Measurements from ENCODE around the gene EFHD1.
A peak's percentile ranks its signal among the peaks of the same experiment; 100 is the strongest.
"Not testable (repeated sequence)": the region's sequence is repeated elsewhere in the genome, so short reads cannot be mapped to it uniquely, and the experiment has no call there.

The EFHD1 gene

DNA sequence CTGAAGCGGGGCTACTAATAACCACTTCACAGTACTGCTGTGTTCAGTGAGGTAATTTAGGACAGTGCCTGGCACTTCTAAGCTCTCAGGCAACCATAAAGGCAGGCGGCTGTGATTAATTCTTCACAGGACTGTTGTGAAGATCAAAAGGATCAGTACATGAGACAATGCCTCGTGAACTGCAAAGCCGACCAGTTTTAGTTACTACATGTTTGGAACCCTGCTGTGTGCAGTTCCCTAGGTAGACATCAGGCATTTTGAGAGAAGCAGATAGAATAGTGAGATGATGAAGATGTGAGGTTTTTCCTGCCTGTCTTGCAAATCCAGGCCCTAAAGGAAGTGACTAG is 19.1 kb downstream of the EFHD1 start:
- no peak for DNase-seq (ENCODE audit: low read depth)

DNA sequence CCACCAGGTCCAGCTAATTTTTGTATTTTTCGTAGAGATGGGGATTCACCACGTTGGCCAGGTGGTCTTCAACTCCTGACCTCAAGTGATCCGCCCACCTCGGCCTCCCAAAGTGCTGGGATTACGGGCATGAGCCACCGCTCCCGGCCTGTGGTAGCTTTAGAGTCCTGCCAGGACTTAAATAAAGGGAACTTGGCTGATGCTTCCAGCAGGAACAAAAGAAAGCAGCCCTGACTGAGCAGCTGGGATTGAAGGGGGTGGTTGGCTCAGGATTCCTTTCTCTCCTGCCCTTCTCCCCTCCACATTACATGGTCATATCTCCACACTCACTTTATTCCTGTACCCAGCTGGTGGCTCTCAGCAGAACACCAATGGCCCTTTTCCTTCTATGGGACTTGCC is 20.0 kb downstream of the EFHD1 start:
- DNase-seq (ENCODE audit: low read depth), result no peak

DNA sequence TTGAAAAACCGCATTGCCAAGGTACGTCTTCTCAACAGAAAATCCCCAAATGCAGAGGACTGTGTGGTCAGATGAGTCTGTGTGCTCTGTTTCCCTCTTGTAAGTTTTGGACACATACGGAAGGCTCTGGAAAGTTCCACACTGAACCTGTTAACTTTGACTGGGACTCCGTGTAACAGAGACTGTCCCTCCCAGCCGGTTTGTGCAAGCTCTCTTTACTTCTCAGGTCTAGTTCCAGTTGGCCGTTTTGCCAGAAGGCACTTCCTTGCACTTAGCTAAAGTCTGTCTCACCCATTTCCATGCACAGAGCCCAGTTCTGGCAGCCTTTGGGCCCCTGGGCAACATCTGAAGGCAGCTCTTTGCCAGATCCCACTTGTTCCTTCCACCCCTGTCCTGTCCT is 22.0 kb downstream of the EFHD1 start:
- no peak for DNase-seq (ENCODE audit: low read depth)

DNA sequence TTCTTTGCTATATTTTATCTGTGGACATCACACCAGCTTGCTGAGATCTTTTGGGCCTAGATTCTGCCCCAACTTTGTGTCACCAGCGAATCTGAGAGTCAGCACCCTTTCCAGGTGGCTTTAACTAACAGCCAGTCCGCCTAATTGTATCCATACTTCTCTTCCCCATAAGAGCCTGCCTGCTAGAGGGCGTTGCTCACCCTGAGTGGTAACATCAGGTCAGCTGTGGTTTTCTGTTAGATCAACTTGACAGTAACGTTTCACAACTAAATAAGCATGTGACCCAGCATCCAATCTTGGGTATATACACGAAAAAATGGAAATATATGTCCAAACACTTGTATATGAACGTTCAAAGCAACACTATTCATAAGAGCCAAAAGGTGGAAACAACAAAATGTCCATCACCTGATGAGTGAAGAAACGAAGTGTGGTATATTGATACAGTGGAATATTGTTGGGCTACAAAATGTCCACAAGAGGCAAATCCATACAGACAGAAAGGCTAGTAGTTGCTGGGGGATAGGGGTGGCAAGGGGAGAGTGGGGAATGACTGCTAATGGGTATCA is 24.9 kb downstream of the EFHD1 start:
- peak; percentile 7 for DNase-seq (ENCODE audit: low read depth)

DNA sequence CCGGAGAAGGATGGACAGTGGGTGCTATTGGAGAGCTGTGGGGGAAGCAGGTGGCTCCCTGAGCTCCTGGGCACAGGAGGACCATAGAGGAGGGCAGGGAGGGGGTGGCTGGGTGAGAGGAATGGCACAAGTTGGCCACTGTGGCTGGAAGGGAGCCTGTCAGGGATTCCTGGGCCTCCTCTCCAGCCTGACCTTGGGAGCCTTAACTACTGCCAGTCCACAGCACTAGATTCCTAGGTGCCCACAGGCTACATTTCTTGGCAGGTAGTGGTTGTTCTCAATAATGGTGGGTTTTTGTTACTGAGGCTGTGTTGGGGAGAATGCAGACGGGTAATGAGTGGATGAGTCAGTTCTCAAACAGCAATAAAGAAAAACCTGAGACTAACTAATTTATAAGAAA is 26.0 kb downstream of the EFHD1 start:
- no peak for DNase-seq (ENCODE audit: low read depth)

GRCh38 chr2:232662486-232663260 is 29.3 kb downstream of the EFHD1 start:
- DNase-seq (ENCODE audit: low read depth), result no peak

DNA sequence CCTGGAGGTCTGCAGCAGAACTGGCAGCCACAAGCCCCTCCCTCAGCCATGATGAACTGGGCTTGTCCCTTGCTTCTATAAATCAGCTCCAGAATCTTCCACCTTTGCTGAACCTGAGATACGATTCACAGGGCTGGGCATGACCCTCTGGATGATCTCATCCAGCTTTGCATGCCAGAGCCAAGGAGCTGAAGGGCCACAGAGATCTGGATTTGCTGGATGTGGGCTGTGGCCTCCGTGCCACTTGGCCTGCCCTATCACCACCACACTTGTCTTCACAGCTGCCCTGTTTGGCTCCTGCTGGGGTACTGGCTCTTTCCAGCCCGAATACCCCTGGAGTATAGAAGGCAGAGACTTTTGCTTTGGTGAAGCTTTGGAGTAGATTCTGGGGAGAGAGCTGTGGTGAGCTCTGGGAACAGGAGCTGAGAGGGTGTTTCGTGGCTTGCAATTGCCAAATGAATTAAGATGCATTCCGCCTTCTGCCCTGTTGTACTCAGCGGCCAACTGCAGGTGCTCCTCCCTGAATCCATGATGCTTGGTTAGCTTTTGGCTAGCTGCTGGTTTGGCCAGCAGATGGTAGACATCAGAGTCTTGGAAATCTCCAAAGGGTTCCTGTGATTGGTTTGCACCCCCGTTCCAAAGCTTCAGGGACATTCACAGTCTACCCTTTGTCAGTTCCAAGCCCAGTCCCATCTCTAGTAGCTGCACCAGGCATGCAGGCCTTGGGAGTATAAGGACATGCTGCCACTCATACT is 32.8 kb downstream of the EFHD1 start:
- no peak for DNase-seq (ENCODE audit: low read depth)

GRCh38 chr2:232667989-232668583 is 34.7 kb downstream of the EFHD1 start:
- DNase-seq (ENCODE audit: low read depth), result no peak

DNA sequence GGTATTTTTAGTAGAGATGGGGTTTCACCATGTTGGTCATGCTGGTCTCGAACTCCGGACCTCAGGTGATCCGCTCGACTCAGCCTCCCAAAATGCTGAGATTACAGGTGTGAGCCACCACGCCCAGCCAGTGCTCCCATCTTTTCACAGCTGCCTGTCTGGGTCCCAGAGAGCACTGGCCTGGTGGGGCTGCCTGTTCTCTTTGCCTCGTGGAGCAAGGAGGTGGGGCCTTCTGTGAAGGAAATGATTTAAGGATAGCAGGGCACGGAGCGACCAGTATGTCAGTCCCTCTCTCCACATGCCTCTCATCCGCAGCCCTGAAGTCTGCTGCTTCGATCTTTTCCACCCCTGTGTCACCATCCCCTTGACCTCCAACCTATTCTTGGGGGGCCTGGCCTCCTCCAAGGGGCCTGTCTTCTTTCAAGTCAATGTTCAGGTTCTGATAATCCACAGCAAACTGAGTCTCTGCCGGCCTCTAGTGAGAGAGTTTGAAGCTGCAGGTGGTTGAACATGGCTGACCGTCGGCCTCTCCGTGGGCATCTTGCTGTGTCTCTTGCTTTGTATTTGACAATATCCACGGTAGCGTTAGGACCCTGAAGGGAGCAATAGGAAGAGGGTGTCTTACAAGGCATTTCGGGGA is 35.5 kb downstream of the EFHD1 start:
- peak; percentile 43 for DNase-seq (ENCODE audit: low read depth)

- no peak for DNase-seq (ENCODE audit: low read depth)
These were observed 39.2 kb downstream of the EFHD1 start for GRCh38 chr2:232672588-232672987.

- DNase-seq (ENCODE audit: low read depth), result no peak
These were observed 41.1 kb downstream of the EFHD1 start for GRCh38 chr2:232674491-232674890.

GRCh38 chr2:232675381-232675780 is 42.0 kb downstream of the EFHD1 start:
- no peak for DNase-seq (ENCODE audit: low read depth)

GRCh38 chr2:232680006-232680405 is 46.6 kb downstream of the EFHD1 start:
- DNase-seq (ENCODE audit: low read depth), result no peak

- no peak for DNase-seq (ENCODE audit: low read depth)
These were observed 48.1 kb downstream of the EFHD1 start for GRCh38 chr2:232681527-232681926.

GRCh38 chr2:232683368-232683767 is 50.0 kb downstream of the EFHD1 start:
- DNase-seq (ENCODE audit: low read depth), result no peak

DNA sequence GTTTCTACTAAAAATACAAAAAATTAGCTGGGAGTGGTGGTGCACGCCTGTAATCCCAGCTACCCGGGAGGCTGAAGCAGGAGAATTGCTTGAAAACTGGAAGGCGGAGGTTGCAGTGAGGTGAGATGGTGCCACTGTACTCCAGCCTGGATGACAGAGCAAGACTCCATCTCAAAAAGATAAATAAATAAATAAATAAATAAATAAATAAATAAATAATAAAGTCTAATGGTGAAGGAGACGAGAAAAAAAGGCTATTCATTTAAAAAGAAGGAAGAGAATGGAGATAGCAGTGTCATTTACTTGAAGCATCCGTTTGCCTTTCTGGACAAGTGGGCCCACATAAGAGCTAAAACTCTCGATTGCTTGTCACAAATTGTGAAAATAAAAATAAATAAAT is 52.0 kb downstream of the EFHD1 start:
- DNase-seq (ENCODE audit: low read depth), result not testable (repeated sequence)

GRCh38 chr2:232687382-232688160 is 54.2 kb downstream of the EFHD1 start:
- DNase-seq (ENCODE audit: low read depth), result no peak

- no peak for DNase-seq (ENCODE audit: low read depth)
These were observed 54.8 kb downstream of the EFHD1 start for GRCh38 chr2:232688201-232688600.

DNA sequence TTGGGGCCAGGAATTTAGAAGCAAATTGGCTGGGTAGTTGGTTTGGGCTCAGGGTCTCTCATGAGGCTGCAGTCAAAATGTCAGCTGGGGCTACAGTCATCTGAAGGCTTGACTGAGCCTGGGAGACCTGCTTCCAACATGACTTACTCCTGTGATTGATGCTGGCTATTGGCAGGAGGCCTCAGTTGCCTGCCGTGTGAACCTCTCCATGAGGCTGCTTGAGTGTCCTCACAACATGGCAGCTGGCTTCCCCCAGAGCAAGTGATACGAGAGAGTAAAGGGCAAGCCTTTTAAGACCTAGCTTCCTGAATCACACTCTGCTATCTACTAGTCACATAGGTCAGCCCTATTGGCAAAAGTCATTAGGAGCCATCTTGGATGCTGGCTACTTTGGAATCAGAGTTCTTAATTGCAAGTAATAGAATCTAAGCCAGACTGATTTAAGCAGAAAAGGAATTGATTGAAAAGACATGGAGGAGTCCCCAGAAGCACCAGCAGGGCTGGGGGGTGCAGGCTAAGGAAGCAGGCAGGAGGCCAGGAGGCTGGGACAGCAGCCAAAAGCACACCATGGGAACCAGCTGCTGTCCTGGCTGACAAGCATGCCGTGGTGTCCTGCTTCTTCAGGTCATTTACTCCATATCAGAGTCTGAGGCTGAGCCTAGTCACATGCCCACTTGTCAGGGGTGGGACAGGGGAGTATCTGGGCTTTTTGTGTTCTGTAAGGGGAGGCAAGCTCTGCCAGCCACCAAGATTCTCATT is 55.9 kb downstream of the EFHD1 start:
- DNase-seq (ENCODE audit: low read depth), result no peak

DNA sequence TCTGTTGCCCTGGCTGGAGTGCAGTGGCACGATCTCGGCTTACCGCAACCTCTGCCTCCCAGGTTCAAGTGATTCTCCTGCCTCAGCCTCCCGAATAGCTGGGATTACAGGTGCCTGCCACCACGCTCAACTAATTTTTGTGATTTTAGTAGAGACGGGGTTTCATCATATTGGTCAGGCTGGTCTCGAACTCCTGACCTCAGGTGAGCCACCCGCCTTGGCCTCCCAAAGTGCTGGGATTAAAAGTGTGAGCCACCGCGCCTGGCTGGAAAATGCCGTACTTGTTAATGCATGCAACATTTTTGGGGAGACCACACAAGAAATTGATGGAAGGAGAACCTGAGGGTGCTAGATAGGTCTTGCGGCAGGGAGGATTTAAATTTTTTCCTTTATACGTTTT is 57.7 kb downstream of the EFHD1 start:
- DNase-seq (ENCODE audit: low read depth), result not testable (repeated sequence)

- no peak for DNase-seq (ENCODE audit: low read depth)
These were observed 59.9 kb downstream of the EFHD1 start for GRCh38 chr2:232693344-232693743.
